ENCODE results near the gene SSPN.
"Not testable (repeated sequence)": the region's sequence is repeated elsewhere in the genome, so short reads cannot be mapped to it uniquely, and the experiment has no call there.

Gene SSPN

GRCh38 chr12:26231470-26231869, 36.1 kb downstream of the SSPN start:
- no peak for DNase-seq

- no peak for DNase-seq
Measured at GRCh38 chr12:26231921-26232320, 36.5 kb downstream of the SSPN start.

- no peak for DNase-seq
Measured at GRCh38 chr12:26233631-26234030, 38.3 kb downstream of the SSPN start.

- not testable (repeated sequence) for DNase-seq
Measured at GRCh38 chr12:26235465-26235864, 40.1 kb downstream of the SSPN start.

- DNase-seq: no peak
Measured at GRCh38 chr12:26238341-26239121, 43.2 kb downstream of the SSPN start.

- DNase-seq: peak; percentile 89
Measured at GRCh38 chr12:26239122-26239851, 43.9 kb downstream of the SSPN start.

- no peak for DNase-seq
Measured at GRCh38 chr12:26239852-26240815, 44.8 kb downstream of the SSPN start.

GRCh38 chr12:26241080-26241479, 45.7 kb downstream of the SSPN start:
- no peak for DNase-seq

- DNase-seq: no peak
Measured at GRCh38 chr12:26242683-26243082, 47.3 kb downstream of the SSPN start.

- DNase-seq: no peak
Measured at GRCh38 chr12:26244503-26244902, 49.1 kb downstream of the SSPN start.

GRCh38 chr12:26245175-26245942, 50.0 kb downstream of the SSPN start:
- DNase-seq: no peak

- DNase-seq: no peak
Measured at GRCh38 chr12:26246483-26247164, 51.3 kb downstream of the SSPN start.

GRCh38 chr12:26247873-26248272, 52.5 kb downstream of the SSPN start:
- DNase-seq: no peak

GRCh38 chr12:26250801-26251200, 55.4 kb downstream of the SSPN start:
- DNase-seq: peak; percentile 38

- DNase-seq: no peak
Measured at GRCh38 chr12:26251600-26251999, 56.2 kb downstream of the SSPN start.

- peak; percentile 45 for DNase-seq
Measured at GRCh38 chr12:26252946-26253345, 57.6 kb downstream of the SSPN start.

GRCh38 chr12:26255893-26256645, 60.7 kb downstream of the SSPN start:
- DNase-seq: no peak

- DNase-seq: no peak
Measured at GRCh38 chr12:26264215-26264838, 69.0 kb downstream of the SSPN start.

- DNase-seq: no peak
Measured at GRCh38 chr12:26265606-26266005, 70.2 kb downstream of the SSPN start.

GRCh38 chr12:26266881-26267280, 71.5 kb downstream of the SSPN start:
- DNase-seq: no peak

All from EL (cell line).